HL-60/S4 treated with retinoic acid at 250 ng/mL for 4 days and 3 days (cell line): ENCODE measurements around the gene NME4.
"Not testable (repeated sequence)": the region's sequence is repeated elsewhere in the genome, so short reads cannot be mapped to it uniquely, and the experiment has no call there.

ENCODE experiments used
- in situ Hi-C: fragments of 300-500 bp; cut with MboI; formaldehyde crosslinking; loops from 2 replicates; pipeline ENCODE4 v1.7.0; 2022; ENCODE audit warnings: low sequenced_read_pairs

The NME4 gene

DNA sequence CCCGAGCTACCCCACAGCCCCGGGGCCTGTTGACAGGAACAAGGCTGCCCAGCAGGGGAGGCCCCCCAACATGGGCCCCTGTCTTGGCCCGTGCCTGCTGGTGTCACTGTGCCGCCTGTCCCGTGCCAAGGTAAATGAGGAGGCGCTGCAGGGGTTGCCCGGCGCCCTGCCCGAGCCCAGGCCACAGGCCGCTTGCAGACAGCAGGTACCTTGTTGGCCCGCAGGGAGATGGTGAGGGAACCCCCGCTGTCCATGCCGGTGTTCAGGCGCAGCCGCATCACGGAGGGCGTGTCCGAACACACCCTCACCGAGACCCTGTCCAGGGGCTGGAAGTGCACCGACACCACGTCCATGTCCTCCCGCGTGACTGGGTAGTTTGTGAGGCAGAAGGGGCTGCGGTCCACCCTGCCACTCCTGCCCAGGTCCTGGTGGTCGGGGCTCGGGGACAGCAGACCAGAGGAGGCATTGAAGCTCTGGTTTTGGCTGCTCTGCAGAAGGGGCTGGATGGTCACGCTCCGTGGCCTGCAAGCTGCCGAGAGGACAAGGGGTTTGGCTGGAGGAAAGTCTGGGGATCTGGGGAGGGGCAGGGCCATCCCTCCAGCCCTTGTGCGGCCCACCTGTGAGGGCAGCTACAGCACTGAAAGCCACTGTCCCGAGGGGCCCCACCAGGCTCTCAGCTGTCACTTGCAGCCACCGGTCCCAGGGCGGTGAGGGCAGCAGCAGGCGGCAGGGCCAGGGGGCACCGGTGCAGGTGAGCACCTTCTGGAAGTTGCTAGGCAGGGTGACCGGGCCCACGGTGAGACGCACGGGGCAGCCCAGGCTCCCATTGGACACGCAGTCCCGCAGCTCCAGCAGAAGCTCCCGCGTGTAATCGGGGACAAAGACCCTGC is 20.8 kb upstream of the NME4 start:
- in situ Hi-C loops: no loop called here

DNA sequence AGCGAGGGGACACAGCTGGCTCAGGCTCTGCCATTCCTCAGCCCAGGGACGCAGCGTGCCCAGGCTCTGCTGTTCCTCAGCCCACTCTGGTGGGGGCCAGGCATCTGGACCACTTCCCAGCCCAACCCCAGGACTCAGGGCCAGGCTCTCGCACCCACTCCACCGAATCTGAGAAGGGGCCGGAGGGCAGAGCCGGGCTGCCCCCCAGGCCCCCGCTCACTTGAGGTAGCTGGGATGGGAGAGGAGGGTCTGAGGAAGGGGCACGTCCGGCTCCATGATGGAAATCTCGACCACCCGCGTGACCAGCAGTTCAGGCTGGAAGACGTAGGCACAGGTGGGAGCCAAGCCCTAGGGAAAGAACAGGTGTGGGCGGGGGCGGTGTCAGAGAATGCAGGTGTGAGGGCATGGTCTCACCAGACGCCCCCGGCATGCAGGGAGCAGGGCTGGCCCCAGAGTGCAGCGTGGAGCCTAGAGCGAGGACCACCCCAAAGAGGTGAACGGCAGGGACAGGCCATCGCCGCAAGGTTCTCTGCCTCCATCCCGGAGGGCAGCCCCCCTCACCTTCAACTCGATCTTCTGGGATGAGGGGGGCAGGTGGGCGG is 20.1 kb upstream of the NME4 start:
- in situ Hi-C loops: no loop called here

DNA sequence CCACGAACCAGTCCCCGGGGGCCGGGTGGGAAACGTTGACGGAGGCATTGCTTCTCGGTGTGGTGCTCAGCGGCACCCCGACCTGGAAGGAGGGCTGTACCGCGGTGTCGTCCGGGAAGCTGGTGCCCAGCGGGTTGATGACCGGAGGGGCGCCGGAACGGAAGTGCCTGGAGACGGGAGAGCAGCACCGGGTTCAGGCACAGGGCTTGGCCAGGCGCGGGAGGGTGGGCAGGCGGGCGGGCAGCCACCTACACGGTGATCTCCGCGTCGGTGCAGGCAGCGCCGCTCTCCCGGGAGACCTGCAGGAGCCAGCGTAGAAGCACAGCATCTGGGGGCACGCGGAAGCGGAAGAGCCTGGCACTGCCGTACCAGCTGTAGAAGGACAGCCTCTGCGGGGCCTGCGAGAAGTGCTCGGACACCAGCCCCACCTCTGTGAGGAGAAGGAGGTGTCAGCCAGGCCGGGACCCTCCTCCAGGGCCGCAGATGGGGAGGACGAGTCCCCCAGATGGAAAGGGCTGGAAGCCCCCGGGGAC is 19.5 kb upstream of the NME4 start:
- in situ Hi-C loops: no loop called here

DNA sequence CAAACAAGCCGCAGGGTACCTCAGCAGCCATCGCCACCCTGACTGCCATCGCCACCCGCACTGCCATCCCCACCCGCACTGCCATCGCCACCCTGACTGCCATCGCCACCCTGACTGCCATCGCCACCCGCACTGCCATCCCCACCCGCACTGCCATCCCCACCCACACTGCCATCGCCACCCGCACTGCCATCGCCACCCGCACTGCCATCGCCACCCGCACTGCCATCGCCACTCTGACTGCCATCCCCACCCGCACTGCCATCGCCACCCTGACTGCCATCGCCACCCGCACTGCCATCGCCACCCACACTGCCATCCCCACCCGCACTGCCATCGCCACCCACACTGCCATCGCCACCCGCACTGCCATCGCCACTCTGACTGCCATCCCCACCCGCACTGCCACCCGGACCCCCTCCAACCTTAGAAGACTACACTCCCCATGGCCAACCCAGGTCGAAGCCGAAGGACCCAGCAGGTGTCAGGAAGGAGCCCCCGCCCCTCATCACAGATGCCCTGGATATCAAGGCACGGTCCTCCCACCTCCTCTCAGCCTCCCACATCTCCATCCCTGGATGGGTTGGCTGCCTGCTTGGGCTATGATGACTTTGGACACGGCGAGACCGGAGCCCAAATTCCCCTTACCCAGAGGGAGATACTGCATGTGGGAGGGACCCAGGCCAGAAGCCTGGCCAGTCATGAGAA is 18.7 kb upstream of the NME4 start:
- in situ Hi-C loops: not testable (repeated sequence)

DNA sequence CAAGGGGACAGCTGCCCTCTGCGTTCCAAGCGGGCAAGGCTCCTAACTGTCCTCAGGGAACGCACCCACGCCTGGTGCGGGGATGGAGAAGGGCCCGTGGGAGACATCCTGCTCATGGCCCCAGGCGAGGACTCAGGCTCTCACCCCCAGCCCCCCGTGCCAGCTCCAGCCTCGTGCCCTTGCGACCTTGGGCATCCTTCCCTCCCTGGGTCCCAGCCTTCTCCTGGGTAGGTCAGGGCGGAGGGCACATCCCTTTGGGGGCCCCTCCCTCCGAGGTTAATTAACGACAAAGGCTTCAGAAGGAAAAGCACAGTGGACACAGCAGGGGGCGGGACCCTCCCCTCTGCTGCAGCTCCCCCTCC is 18.2 kb upstream of the NME4 start:
- in situ Hi-C loops: no loop called here

DNA sequence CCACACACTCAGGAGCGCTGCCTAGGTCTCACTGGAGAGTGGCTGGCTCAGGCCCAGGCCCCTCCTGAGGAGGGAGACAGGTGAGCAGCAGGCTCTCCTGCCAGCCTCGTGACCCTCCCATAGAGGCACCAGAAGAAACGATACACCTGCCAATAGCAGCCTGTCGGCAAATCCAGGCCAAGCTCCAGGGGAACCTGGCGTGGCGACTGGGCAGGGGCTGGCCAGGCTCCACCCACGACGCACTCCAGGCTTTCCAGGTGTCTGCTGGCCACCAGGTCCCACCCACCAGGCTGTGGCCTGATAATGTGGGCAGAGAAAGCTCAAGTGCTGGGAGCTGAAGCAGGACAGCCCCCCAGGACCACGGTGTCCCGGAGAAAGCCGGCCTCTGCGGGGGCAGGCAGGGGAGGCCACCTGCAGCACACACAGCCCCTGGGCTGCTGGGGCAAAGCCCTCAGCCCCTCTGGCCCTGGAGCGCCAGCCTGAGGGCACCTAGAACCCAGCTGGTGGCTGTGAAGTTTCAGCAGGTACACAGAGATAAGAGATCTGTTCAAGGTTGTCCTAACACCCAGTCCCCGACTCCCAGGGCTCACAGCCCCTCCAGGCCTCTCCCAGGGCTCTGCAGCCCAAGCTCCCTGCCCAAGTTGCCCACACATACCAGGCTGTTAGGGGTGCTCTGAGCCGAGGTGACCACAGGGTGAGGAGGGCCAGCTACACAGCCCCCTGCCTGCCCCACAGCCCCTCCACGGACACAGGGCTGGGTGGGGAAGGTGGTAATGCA is 17.6 kb upstream of the NME4 start:
- in situ Hi-C loops: no loop called here

DNA sequence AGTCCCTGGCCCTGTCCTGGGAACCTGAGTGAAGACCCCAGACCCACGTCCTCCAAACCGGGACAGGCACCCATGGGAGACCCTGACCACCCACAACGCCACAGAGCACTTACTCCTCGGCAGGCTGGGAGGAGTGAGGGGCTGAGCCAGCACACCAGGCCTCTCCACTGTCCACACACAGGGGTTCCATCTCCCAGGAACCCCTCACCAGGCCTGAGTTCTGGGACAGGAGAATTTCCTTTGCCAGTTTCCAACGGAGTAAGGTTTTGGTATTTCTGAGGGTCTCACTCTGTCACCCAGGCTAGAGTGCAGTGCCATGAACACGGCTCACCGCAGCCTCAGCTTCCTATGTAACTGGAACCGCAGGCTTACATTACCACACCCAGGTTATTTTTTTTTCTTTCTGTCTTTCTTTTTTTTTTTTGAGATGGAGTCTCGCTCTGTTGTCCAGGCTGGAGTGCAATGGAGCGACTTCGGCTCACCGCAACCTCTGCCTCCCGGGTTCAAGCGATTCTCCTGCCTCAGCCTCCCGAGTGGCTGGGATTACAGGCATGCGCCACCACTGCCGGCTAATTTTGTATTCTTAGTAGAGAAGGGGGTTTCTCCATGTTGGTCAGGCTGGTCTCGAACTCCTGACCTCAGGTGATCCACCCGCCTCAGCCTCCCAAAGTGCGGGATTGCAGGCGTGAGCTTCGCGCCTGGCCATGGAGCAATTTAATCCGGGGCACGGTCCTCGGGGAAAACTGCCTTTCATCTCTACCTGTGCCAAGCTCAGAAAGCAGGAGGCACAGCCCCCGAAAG is 16.8 kb upstream of the NME4 start:
- in situ Hi-C loops: no loop called here

DNA sequence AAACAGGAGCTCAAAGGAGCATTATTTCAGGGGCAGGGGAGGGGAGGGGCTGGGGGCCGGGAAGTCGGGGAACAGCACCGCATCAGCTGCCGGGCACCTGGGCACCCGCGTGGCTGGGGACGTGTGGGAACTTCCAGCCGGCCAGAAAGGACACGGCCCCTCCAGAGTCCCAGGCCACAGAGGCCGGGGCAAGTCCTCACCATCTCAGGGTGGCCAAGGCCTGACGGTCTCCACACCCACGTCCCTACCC is 16.3 kb upstream of the NME4 start:
- in situ Hi-C loops: no loop called here

DNA sequence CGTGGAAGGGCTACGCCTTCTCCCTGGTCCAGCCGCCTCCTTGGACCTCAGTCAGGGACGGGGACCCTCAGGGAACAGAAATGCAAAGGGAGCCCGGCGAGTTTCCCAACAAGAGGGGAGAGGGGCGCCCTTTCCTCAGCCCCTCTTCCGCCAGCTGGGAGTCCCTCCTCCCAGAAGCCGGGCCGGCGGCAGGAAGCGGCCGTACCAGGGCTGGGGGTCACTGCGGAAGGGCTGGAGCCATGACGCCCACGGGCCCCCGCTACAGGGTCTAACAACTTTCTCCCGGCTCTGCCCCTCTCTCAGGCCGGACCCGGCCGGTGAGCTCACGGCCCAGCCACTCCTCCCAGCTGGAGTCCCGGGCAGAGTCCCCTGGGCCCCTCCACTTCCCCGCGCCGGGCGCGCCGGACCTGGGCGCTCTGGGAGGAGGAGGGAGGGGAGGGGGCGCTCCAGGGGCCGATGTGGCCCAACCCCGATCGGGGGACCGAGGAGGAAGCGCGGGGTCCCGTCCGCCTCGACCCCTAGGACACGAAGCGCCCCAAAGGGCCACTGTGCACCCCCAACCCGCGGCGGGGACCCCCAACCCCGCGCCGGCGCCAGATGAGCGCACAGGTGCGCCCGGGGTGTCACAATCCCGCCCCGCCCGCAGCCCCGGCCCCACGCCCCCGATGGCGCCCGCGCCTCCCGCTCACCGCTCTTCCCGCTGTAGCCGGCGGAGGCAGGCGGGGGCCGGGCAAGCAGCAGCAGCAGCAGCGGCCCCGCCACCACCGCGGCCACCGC is 15.8 kb upstream of the NME4 start:
- in situ Hi-C loops: no loop called here

DNA sequence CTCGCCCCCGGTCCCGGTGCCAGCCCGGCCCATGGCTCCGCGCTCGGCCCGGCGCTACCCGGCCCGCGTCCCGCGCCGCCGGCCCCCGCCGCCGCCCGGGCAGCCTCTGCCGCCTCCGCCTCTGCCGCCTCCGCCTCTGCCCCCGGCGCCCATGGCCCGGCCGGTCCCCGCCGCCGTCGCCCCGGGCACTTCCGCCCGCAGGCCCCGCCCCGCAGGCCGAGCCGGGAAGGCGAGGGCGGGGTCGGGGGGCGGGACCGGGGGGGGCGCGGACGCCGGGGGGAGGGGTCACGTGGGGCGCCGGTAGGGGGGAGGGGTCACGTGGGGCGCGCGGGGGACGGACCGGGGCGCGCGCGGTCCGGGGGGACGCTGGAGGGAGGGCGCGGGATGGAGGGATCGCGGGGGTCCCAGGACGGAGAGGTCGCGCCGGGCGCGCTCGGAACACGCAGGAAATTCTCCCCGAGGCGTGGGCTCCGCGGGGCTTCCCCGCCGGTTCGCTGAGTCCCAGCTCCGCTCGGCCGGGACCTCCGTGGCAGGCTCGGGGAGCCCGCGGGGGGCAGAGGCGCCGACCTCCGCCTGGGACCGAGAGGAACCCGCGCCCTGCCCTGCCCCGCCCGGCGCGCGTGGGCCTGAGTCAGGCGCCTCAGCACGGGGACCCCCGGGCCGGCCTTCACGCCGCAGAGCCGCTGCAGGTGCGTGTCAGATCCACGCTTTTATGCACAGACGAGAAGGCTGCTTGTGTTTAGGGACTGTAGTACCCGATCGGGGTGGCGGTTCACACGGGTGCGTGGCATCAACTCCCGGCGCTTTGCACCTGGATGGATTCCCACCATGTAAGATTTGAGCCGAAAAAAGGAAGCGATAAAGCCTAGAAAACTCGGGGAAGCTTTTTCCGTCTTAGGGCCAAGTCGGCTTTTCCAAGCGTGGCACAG is 14.9 kb upstream of the NME4 start, which contains the start of gene PGAP6:
Gene PGAP6, minus strand, starts transcription at position 190 of the 929 bp plus-strand sequence. Its CDS starts 157 bp downstream, at position 33.
- in situ Hi-C loops: no loop called here

DNA sequence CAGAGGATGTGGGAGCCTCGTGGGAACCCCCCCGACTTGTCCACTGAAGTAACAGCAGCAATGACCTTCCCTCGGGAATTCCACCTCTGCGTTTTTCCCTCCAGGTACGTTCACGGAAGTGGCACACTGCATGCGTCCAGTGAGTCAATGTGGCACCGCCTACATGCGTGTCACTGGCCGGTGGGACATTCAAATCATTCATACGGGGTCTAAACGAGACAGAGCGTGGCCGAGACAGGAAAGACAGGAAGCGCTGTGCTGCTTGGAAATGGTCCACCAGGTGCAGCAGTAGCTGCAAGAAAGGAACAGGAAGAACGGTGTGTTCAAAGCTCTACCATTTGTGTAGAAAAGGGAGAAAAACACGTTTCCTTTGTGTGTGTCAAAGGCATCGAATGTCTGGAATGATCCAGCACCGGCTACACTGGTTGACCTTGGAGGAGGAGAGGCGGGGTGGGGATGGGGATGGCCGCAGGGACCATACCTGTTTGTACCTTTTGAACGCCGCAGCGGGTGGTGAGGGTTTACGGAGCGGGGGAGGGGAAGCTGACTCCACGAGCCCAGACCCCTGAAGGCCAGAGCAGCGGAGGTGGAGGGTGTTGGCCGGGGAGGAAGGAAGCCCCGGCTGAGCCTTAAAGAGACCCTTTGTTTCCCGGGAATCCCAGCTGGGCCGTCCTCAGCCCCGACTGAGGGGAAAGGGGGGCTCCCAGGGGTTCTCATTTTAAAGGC is 13.5 kb upstream of the NME4 start:
- in situ Hi-C loops: no loop called here

DNA sequence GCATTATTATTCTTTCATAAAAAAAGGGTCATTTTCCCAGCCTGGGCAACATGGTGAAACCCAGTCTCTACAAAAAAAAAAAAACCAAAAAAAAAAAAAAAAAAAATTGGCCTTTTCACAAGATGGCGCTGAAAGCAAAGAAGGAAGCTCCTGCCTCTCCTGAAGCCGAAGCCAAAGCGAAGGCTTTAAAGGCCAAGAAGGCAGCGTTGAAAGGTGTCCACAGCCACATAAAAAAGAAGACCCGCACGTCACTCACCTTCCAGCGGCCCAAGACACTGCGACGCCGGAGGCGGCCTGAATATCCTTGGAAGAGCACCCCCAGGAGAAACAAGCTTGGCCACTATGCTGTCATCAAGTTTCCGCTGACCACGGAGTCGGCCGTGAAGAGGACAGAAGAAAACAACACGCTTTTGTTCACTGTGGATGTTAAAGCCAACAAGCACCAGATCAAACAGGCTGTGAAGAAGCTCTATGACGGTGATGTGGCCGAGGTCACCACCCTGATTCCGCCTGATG is 10.3 kb upstream of the NME4 start:
- in situ Hi-C loops: no loop called here

DNA sequence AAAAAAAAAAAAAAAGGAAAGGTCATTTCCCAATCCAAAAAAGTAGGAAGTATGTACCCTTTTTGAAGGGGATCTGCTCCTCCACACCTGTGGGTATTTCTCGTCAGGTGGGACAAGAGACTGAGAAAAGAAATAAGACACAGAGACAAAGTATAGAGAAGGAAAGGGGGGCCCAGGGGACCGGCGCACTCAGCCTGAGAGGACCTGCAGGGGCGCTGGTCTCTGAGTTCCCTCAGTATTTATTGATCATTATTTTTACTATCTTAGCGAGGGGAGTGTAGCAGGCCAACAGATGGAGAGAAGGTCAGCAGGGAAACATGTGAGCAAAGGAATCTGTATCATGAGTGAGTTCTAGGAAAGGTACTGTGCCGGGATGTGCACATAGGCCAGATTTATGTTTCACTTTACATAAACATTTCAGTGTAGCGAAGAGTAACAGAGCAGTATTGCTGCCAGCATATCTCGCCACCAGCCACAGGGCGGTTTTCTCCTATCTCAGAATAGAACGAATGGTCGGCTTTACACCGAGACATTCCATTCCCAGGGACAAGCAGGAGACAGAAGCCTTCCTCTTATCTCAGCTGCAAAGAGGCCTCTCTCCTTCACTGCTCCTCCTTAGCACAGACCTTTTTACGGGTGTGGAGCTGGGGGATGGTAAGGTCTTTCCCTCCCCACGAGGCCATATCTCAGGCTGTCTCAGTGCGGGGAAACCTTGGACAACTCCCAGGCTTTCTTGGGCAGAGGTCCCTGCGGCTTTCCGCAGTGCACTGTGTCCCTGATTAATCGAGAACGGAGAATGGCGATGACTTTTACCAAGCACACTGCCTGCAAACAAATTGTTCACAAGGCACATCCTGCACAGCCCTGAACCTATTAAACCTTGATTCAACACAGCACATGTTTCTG is 9.0 kb upstream of the NME4 start:
- in situ Hi-C loops: not testable (repeated sequence)

DNA sequence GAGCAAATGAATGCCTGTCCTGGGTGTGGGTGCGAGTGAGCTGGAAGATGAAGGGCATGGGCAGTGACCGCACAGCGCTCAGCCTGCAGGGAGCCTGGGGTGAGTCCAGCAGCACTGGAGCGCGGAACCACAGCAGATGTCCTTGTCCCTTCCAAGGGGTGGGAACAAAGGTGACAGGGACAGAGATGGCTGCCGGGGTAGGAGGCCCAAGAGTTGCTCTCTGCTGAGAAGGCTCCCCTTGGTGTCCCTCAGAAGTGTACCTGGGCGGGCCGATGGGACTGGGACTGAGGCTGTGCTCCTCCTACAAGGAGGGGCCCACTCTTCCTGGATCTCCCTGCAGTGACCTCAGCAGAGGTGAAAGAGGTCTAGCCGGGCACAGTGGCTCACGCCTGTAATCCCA is 7.6 kb upstream of the NME4 start:
- in situ Hi-C loops: no loop called here

DNA sequence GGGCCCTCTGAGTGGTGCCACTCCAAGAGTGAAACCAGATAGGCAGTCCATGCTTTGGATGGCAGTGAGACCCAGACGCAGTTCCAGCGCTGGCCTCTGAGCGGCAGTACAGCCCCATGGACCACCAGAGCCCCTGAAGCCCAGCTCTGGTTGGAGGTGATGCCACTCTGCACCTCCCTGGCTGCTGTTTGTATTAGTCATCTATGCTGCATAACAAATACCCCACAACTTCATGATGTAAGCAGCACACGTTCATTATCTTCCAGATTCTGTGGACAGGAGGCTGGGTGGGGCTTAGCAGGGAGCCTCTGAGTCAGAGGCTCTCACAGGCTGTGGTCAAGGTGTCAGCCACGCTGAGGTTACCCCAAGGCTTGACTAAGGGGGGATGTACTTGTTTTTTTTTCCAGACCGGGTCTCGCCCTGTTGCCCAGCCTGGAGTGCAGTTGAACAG is 5.1 kb upstream of the NME4 start:
- in situ Hi-C loops: no loop called here

DNA sequence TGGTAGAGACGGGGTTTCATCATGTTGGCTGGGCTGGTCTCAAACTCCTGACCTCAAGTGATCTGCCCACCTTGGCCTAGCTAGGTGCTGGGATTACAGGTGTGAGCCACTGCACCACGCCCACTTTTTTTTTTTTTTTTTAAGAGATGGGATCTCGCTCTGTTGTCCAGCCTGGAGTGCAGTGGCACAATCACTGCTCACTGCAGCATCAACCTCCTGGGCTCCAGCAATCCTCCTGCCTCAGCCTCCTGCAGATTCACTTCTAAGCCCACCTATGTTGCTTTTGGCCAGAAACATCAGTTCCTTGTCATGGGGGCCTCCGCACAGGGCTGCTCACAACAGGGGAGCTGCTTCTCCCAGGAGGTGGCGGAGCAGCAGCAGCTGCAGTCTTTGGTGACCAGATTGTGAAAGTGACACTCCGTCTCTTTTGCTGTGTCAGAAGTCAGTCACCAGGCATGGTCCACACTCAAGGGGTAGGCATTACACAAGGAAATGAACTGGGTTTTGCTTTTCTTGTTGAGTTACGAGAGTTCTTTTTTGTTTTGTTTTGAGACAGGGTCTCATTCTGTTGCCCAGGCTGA is 4.5 kb upstream of the NME4 start:
- in situ Hi-C loops: no loop called here
